HAP-1 (cell line): Measurements from ENCODE around the gene SEMA4C.

Experiments used
- DNase-seq, 2 experiments: peaks; one replicate each; pipeline ENCODE4 v3.0.0-alpha.2; 2016 to 2020; ENCODE audit warnings: low spot score in 2 of 2
- H3K27me3 ChIP-seq: fragments of 250-450 bp; sonication (Bioruptor Pico); 2 replicates; pipeline ENCODE4 v1.5.1; 2020; ENCODE audit warnings: low read depth, mild to moderate bottlenecking, moderate library complexity
- H3K36me3 ChIP-seq: fragments of 250-450 bp; sonication (Bioruptor Pico); replicated peaks from 2 replicates; pipeline ENCODE4 v1.5.1; 2020; ENCODE audit warnings: mild to moderate bottlenecking
- H3K4me1 ChIP-seq: fragments of 250-450 bp; sonication (Bioruptor Pico); 2 replicates; pipeline ENCODE4 v1.5.1; 2020; ENCODE audit warnings: mild to moderate bottlenecking
- H3K4me3 ChIP-seq: fragments of 250-450 bp; sonication (Bioruptor Pico); 2 replicates; pipeline ENCODE4 v1.5.1; 2020; ENCODE audit warnings: mild to moderate bottlenecking, moderate library complexity
- H3K9me3 ChIP-seq: fragments of 250-450 bp; sonication (Bioruptor Pico); 2 replicates; pipeline ENCODE4 v1.5.1; 2020; ENCODE audit warnings: mild to moderate bottlenecking, moderate library complexity
- in situ Hi-C: fragments of 300-500 bp; cut with MboI; formaldehyde crosslinking; loops from 3 replicates; pipeline ENCODE4 v1.14.3; 2020; ENCODE audit warnings: low sequenced_read_pairs, inconsistent platforms, mixed read lengths

Gene SEMA4C, protein sequence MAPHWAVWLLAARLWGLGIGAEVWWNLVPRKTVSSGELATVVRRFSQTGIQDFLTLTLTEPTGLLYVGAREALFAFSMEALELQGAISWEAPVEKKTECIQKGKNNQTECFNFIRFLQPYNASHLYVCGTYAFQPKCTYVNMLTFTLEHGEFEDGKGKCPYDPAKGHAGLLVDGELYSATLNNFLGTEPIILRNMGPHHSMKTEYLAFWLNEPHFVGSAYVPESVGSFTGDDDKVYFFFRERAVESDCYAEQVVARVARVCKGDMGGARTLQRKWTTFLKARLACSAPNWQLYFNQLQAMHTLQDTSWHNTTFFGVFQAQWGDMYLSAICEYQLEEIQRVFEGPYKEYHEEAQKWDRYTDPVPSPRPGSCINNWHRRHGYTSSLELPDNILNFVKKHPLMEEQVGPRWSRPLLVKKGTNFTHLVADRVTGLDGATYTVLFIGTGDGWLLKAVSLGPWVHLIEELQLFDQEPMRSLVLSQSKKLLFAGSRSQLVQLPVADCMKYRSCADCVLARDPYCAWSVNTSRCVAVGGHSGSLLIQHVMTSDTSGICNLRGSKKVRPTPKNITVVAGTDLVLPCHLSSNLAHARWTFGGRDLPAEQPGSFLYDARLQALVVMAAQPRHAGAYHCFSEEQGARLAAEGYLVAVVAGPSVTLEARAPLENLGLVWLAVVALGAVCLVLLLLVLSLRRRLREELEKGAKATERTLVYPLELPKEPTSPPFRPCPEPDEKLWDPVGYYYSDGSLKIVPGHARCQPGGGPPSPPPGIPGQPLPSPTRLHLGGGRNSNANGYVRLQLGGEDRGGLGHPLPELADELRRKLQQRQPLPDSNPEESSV

DNA sequence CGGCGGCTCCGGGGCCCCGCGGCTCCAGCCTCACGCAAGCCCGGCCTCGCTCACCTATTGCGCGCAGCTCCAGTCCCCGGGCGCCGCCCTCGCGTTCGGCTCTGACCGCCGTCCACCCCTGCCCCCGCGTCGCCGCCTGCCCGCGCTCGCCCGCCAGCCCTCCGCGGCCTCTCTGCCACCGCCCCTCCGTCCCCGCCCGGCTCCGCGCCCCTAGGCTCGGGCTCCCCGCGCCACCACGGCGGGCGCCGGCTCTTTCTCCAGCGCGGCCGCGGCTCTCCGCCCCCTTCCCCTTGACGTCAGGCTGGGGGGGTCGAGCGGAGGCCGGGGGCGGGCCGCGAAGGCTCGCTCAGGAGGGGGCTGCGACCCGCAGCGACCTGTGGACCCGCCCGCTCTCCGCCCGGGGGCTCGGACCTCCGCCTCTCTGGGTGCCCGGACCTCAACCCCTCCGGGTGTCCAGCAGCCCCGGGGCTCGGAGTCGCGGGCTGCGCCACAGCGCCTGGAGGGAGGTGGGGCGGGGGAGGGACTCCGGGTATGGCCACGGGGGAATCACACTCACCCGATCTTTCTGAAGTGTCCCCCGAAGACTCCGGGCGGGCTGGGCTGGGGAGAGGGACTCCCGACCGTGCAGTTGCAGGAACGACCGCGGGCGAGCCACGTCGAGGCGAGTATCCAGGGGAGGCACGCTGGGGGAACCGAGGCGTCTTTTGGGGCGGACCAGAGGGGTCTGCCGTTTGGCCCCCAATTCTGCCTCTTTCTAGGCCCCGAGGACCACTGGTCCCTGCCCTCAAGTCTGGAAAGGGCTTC, at the start of gene SEMA4C:
Gene SEMA4C (minus strand): TSS at position 259 of the 804 bp plus-strand sequence. CDS start 2,194 bp downstream, outside the sequence.
- Histone ChIP-seq H3K27me3 (no peaks in the 10 kb centered on the region), H3K36me3 (peaks cover 25% of the 10 kb centered on the region), H3K9me3 (no peaks in the 10 kb centered on the region), H3K4me3 (peak within 1 kb of the TSS; percentile 94), H3K4me1 (peaks cover 10% of the 10 kb centered on the region)
- in situ Hi-C loops: loop anchor here (25.0 kb wide), 1 partner anchor 242 kb away; the partner anchor contains the start of gene ANKRD36
- DNase-seq: peak in 1 of 2 experiments; percentile 61

DNA sequence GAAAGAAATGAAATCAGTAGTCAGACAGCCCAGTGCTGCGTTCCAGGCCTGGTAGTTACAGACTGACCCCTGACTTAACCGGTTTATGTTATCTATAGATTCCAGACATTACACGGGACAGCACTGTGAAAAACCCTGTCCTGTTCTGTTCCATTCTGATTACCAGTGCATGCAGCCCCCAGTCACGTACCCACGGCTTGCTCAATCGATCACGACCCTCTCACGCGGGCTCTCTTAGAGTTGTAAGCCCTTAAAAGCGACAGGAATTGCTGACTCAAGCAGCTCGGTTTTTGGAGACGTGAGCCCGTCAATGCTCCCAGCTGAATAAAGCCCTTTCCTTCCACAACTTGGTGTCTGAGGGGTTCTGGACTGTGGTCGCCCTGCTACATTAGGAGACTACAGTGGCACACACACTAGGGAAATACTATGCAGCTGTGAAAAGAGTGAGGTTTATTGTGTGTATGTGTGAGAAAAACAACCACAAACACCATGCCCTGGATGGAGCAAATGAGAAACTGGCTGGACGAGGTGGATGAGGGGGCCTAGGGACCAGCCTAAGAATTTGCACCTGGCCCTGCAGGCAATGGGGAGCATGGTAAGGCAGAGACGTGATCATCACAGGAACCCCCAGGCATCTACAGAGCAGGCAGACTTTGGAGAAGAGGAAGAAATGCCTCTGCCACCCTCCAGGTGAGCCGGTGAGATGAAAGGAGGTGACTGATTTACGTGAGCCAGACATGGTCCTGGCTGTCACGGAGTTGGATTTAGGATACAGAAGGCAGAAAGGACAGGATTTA, 49.1 kb upstream of the SEMA4C start:
- Histone ChIP-seq H3K4me1 (no peaks in the 10 kb centered on the region; the same call in 1 of the 2 replicates), H3K27me3 (no peaks in the 10 kb centered on the region)

DNA sequence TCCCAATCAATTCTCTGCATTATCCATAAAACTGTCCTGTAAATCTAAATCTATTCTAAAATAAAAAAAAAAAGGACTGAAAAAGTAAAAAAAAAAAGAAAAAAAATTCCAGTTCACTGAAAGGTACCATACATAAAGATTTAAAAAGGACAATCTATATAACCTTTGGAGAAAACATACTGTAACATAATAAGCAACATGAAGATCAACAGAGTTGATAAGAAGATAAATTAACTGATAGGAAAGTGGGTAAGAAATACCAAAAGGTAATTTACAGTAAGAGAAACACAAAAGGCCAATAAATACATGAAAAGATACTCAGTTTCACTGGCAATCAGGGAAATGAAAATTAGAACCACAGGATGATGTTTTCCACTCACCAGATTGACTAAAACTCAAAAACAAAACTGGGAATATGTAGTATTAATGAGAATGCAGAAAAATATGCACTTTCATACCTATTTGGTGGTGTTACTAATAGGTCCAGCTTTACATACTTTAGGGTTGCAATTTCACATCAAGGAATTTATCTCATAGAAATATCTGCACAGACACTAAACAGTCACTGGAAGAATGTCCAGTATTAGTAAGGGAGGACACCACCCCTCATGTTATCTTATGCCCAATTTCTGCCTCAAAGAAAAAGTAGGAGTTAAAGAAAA, 48.3 kb upstream of the SEMA4C start:
- no peak for DNase-seq
- no peaks in the 10 kb centered on the region for H3K9me3 ChIP-seq
- no peaks in the 10 kb centered on the region; the same call in 1 of the 2 replicates for H3K4me1 ChIP-seq
- H3K27me3 ChIP-seq: no peaks in the 10 kb centered on the region
- H3K36me3 ChIP-seq: no peaks in the 10 kb centered on the region
- in situ Hi-C loops: no loop called here
- no peak overlapping the region for H3K4me3 ChIP-seq

More for the DNA sequence above, 49.1 kb upstream of the SEMA4C start:
- H3K9me3 ChIP-seq: no peaks in the 10 kb centered on the region
- in situ Hi-C loops: no loop called here
- H3K36me3 ChIP-seq: no peaks in the 10 kb centered on the region
- H3K4me3 ChIP-seq: no peak overlapping the region
- DNase-seq: no peak

DNA sequence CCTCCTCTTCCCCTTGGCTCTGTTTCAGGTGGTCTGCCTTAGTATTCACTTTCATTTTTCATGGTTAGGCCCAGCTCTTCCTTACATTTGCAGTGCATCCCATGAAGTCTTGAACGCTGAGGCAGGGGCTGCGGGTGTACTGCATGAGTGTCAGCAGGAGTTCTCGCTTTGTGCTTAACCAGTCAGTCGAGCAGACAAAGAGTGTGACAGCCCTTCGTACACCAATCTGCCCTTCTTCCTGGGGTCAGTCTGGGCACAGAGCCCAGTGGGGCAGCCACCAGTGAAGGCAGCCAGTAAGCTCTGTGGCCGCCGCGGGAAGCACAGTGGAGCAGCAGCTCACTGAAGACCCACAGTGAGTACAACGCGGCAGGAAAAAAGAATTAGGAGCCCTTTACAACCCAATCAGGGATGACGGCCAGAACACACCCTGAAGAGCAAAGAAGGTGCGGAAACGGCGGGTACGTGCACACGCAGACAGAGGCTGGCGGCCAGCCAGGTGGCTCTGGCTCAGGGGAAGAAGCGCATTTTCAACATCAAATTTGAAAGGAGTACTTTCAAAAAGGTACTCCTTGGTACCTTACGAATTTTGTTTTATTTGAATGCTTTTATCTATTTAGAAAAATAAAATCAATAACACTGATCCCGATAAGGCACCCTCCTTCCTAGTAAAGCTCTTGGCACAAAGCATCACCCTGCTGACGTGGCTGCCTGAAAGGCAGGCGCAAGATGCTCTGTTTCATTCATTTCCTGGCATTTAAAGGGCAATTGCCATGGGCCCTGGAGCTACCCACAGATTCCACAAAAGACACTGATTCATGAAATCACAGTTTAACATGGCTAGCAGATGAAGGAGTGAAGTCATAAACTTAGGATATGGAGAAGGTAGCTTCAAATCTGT, 47.0 kb upstream of the SEMA4C start:
- in situ Hi-C loops: no loop called here
- no peaks in the 10 kb centered on the region; the same call in 1 of the 2 replicates for H3K4me1 ChIP-seq
- DNase-seq: no peak

DNA sequence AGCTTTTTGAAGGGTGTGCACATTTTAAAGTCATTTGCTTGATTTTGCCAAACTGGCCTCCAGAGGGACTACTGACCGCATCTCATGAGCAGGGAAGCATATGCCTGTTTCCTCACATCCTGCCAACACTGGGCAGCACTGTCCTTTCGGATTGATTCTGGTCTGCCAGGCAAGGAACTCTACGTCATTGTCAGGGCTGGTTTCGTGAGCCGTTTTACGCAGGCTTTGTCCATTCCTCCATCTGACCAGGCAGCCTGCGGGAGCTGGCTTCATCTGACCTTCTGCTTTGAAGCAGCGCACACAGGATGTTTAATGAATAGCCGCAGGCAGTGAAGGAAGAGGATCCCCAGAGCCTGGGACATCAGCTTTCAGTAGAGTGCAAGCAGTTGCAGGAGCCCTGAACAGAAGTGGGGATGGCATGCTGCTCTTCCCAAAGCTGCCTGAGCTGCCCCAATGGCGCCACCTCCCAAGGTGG, 46.3 kb upstream of the SEMA4C start:
- Histone ChIP-seq H3K4me1 (no peaks in the 10 kb centered on the region; the same call in 1 of the 2 replicates), H3K27me3 (no peaks in the 10 kb centered on the region), H3K4me3 (no peak overlapping the region), H3K36me3 (no peaks in the 10 kb centered on the region), H3K9me3 (no peaks in the 10 kb centered on the region)
- no peak for DNase-seq
- in situ Hi-C loops: no loop called here

More for the DNA sequence above, 47.0 kb upstream of the SEMA4C start:
- Histone ChIP-seq H3K4me3 (no peak overlapping the region), H3K36me3 (no peaks in the 10 kb centered on the region), H3K9me3 (no peaks in the 10 kb centered on the region), H3K27me3 (no peaks in the 10 kb centered on the region)

- no peaks in the 10 kb centered on the region for H3K27me3 ChIP-seq
- DNase-seq: no peak
- H3K4me3 ChIP-seq: no peak overlapping the region
- in situ Hi-C loops: no loop called here
- no peaks in the 10 kb centered on the region for H3K36me3 ChIP-seq
- no peaks in the 10 kb centered on the region for H3K4me1 ChIP-seq
- no peaks in the 10 kb centered on the region for H3K9me3 ChIP-seq
Measured at GRCh38 chr2:96914332-96914731, 44.5 kb upstream of the SEMA4C start.

DNA sequence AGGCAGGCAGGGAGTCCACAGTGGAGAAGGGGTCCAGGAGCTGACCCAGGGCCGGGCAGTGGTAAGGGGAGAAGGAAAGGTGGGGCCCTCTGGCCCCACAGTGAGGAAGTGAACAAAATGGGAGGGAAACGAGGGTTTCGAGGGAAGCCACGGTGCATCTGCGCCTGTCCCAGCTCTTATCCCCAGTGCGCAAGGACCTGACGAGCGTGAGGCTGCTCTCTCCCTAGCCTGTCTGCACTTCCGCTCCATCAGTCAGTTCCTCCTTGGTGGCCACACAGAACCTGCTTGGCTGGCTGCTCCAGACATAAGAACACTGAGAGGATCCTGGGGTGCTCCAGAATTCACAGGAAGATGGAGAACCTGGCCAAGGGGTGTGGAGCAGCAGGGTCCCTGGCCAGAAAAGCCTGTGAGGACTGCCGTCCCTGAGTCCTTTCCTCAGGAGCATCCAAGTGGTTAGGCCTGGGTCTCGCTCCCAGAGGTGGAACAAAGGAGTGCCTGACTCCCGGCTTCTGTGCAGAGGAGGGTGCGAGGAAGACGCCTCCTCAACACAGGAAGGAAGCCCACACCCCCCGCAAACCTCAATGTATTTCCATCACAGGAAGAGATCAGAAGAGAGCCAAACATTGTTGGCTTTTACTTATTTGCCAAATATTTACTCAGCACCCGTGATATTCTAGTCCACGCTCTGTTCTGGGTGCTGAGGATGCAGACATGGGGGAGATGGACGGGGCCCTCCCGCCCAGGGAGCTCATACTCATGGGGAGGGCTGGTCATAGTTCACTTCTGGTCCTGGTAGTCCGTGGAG, 43.7 kb upstream of the SEMA4C start:
- no peak for DNase-seq
- no peak overlapping the region for H3K4me3 ChIP-seq
- no peaks in the 10 kb centered on the region for H3K27me3 ChIP-seq
- no peaks in the 10 kb centered on the region for H3K4me1 ChIP-seq
- no peaks in the 10 kb centered on the region for H3K36me3 ChIP-seq
- in situ Hi-C loops: no loop called here
- H3K9me3 ChIP-seq: no peaks in the 10 kb centered on the region

DNA sequence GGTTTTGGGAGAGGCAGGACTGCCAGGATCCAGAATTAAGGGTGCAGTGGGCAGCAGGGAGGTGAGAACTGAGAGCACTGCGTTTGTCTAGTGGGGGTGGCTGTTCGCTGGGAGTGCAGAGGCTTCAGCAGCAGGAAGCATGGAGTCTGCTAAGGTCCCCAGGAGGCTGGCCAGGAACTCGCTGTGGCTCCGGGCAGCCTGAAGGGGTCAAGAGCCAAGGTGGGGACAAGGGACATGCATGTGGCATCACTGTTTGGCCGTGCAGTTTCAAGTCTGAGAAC, 43.2 kb upstream of the SEMA4C start:
- DNase-seq: no peak
- in situ Hi-C loops: no loop called here
- H3K36me3 ChIP-seq: no peaks in the 10 kb centered on the region
- H3K9me3 ChIP-seq: no peaks in the 10 kb centered on the region
- H3K27me3 ChIP-seq: no peaks in the 10 kb centered on the region
- H3K4me3 ChIP-seq: no peak overlapping the region
- H3K4me1 ChIP-seq: no peaks in the 10 kb centered on the region

DNA sequence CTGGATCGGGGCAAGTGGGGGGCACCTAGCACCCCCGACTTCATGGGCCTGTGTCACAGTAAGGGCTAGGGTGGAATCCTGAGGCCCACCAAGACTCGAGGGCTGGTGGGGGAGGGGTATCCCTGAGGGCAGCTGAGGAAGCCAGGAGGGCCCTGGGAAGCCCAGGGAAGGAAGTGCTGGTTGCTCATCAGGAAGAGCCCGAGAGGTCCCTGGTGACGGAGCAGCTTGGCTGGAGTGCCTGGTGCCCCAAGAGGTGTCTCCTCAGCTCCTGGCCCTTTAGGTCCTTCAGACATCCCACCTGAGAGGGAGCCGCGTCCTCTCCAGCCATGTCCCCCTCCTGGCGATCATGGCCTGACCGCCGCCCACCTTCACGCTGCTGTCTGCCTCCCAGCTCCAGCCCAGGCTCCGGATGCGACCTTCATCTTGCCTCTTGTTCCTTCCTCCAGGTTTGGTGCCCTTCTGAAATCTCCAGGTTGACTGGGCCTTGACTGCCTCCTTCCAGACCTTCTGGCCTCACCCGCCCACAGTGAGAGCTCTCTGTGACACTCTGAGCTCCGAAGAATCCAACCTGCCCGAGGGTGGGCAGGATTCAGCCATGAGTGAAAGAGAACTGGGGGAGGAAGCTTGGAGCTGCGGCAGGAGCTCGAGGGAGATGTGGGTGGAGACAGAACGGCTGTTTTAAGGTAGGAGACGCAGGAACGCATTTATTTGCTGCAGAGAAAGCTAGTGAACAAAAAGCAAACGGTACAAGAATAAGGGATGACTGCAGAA, 42.7 kb upstream of the SEMA4C start:
- no peaks in the 10 kb centered on the region for H3K4me1 ChIP-seq
- DNase-seq: no peak
- H3K36me3 ChIP-seq: no peaks in the 10 kb centered on the region
- no peak overlapping the region for H3K4me3 ChIP-seq
- in situ Hi-C loops: no loop called here
- H3K27me3 ChIP-seq: no peaks in the 10 kb centered on the region
- H3K9me3 ChIP-seq: no peaks in the 10 kb centered on the region

- no peak for DNase-seq
- in situ Hi-C loops: no loop called here
Measured at GRCh38 chr2:96909611-96910021, 39.7 kb upstream of the SEMA4C start.

More at GRCh38 chr2:96909611-96910021, 39.7 kb upstream of the SEMA4C start:
- Histone ChIP-seq H3K4me3 (no peak overlapping the region), H3K27me3 (no peaks in the 10 kb centered on the region), H3K9me3 (no peaks in the 10 kb centered on the region), H3K4me1 (no peaks in the 10 kb centered on the region), H3K36me3 (no peaks in the 10 kb centered on the region)
